B cell (primary cell): ENCODE measurements around the gene MEIS3. TPM values are rescaled to one million over a fixed set of nuclear protein-coding genes. Genes with fewer than 3 reads are reported as not detected.

ENCODE experiments used
- ATAC-seq: fragments of 200-7000 bp; cut with Tn5 transposase; one replicate; pipeline ENCODE4 v1.10.0; 2021; ENCODE audit warnings: low read depth, mild to moderate bottlenecking, moderate number of reproducible peaks, moderate library complexity
- CTCF ChIA-PET: fragments of 350-600 bp; sonication (Branson Sonifier 250); formaldehyde crosslinking; loops from one replicate; lab custom pipeline; 2021; ENCODE audit warnings: antibody characterized with exemption, inconsistent platforms; lab: Charles Lee
- POLR2A ChIA-PET: fragments of 350-600 bp; sonication (Branson Sonifier 250); formaldehyde crosslinking; loops from one replicate; lab custom pipeline; 2021; ENCODE audit warnings: antibody characterized with exemption; lab: Charles Lee
- DNase-seq: peaks from one replicate; pipeline ENCODE4 v3.0.0; 2013
- H2AFZ ChIP-seq: 2 replicates; pipeline ENCODE4 v1.6.1; 2012; ENCODE audit warnings: mild to moderate bottlenecking, low read depth, low read length; ENCODE audit not compliant: insufficient read depth, poor library complexity, severe bottlenecking
- H3K27ac ChIP-seq, 2 donors: 1 replicate in 1 of 2; 2 replicates in 1 of 2; pipeline ENCODE4 v1.5.1; 2012 to 2013; ENCODE audit warnings: low read length in 2 of 2, mild to moderate bottlenecking in 2 of 2, moderate library complexity in 1 of 2
- H3K27me3 ChIP-seq, 4 experiments: fragments of 200-600 bp in 1 of 4; sonication (generic) in 1 of 4; replicated peaks in 1 of 4; 1 replicate in 2 of 4; 2 replicates in 2 of 4; pipeline versions ENCODE4 v1.6.1 to v1.7.0; 2013 to 2016; ENCODE audit warnings: low read length in 3 of 4, mild to moderate bottlenecking in 2 of 4, mixed read lengths in 1 of 4, moderate library complexity in 1 of 4; ENCODE audit not compliant: insufficient read depth in 4 of 4, control insufficient read depth in 3 of 4; ENCODE audit errors: control extremely low read depth in 1 of 4
- H3K36me3 ChIP-seq, 2 experiments: replicated peaks in 1 of 2; 1 replicate in 1 of 2; 2 replicates in 1 of 2; pipeline versions ENCODE4 v1.6.1 to v1.7.1; 2013; ENCODE audit warnings: low read length in 1 of 2; ENCODE audit not compliant: insufficient read depth in 2 of 2, control insufficient read depth in 1 of 2; ENCODE audit errors: control extremely low read depth in 1 of 2, extremely low read depth in 1 of 2
- H3K4me1 ChIP-seq, 2 donors: fragments of 200-600 bp in 1 of 2; sonication (generic) in 1 of 2; 1 replicate in 1 of 2; 2 replicates in 1 of 2; pipeline versions ENCODE4 v1.5.1 to v1.6.1; 2013 to 2017; ENCODE audit warnings: low read length in 2 of 2; ENCODE audit not compliant: control insufficient read depth in 2 of 2, insufficient read depth in 2 of 2
- H3K4me2 ChIP-seq: replicated peaks from 2 replicates; pipeline ENCODE3; 2012; ENCODE audit warnings: mild to moderate bottlenecking, low read depth, low read length; ENCODE audit not compliant: poor library complexity, severe bottlenecking
- H3K4me3 ChIP-seq, 5 experiments: fragments of 200-600 bp in 1 of 5; sonication (generic) in 1 of 5; 1 replicate in 3 of 5; 2 replicates in 2 of 5; pipeline versions ENCODE4 v1.5.1 to v1.7.0; 2011 to 2016; ENCODE audit warnings: low read length in 4 of 5, mild to moderate bottlenecking in 4 of 5, low read depth in 2 of 5, control low read depth in 1 of 5, moderate library complexity in 1 of 5; ENCODE audit not compliant: insufficient read depth in 1 of 5; ENCODE audit errors: control extremely low read depth in 1 of 5, extremely low read depth in 1 of 5
- H3K79me2 ChIP-seq: fragments of 200-600 bp; sonication (generic); one replicate; pipeline ENCODE4 v1.6.0; 2016; ENCODE audit warnings: low read length; ENCODE audit not compliant: control insufficient read depth, insufficient read depth
- H3K9ac ChIP-seq: fragments of 200-600 bp; sonication (generic); 2 replicates; pipeline ENCODE4 v1.6.1; 2017; ENCODE audit warnings: mild to moderate bottlenecking, low read length, moderate library complexity
- H3K9me3 ChIP-seq, 3 donors: one replicate each; pipeline versions ENCODE4 v1.6.1 to v1.7.1; 2013; ENCODE audit warnings: low read length in 2 of 3; ENCODE audit not compliant: control insufficient read depth in 2 of 3, insufficient read depth in 1 of 3; ENCODE audit errors: control extremely low read depth in 1 of 3
- H4K20me1 ChIP-seq: 2 replicates; pipeline ENCODE4 v1.6.0; 2012; ENCODE audit warnings: mild to moderate bottlenecking, low read length; ENCODE audit not compliant: insufficient read depth, control insufficient read depth, poor library complexity, severe bottlenecking
- H3K27ac Mint-ChIP-seq: one replicate; pipeline ENCODE4 v1.8.0; 2021; ENCODE audit warnings: mixed read lengths
- H3K27me3 Mint-ChIP-seq: one replicate; pipeline ENCODE4 v1.8.0; 2021; ENCODE audit warnings: mixed read lengths
- H3K4me1 Mint-ChIP-seq: one replicate; pipeline ENCODE4 v1.8.0; 2021; ENCODE audit warnings: mixed read lengths
- H3K4me3 Mint-ChIP-seq: one replicate; pipeline ENCODE4 v1.8.0; 2021; ENCODE audit warnings: mixed read lengths
- H3K9me3 Mint-ChIP-seq: one replicate; pipeline ENCODE4 v1.8.0; 2022; ENCODE audit warnings: mixed read lengths; ENCODE audit not compliant: insufficient read depth
- EZH2 ChIP-seq: IDR thresholded peaks from 2 replicates; pipeline ENCODE4 v1.6.1; 2012; ENCODE audit warnings: borderline replicate concordance, low read depth, mild to moderate bottlenecking, moderate library complexity, low read length; ENCODE audit not compliant: insufficient read depth, poor library complexity, severe bottlenecking
- WGBS: methylation state at CpG from one replicate; pipeline ENCODE4 v1.1.5; 2013; ENCODE audit warnings: missing lambda C conversion rate; ENCODE audit not compliant: insufficient coverage; 5-methylcytosine and 5-hydroxymethylcytosine counted together
- intact Hi-C: fragments of 100-400 bp; cut with micrococcal nuclease; formaldehyde crosslinking; loops from one replicate; pipeline ENCODE4 v1.10.0; 2022
- polyA plus RNA-seq: library from polyadenylated mRNA; depleted of rRNA; stranded (reverse); fragments of >200 nt; gene quantifications from 2 replicates; pipeline ENCODE4 v1.2.3, GENCODE V29; 2012
- total RNA-seq, 2 donors: library from RNA; stranded (reverse); fragments of 120-200 nt in 1 of 2; gene quantifications; 1 replicate in 1 of 2; 2 replicates in 1 of 2; pipeline versions ENCODE4 v1.2.3 to v1.2.4, GENCODE V29; 2013 to 2022
- TF ChIP-seq, protein P1 (sequence below): fragments of 200-600 bp; IDR thresholded peaks from one replicate; pipeline ENCODE4 v1.8.0; 2022; ENCODE audit warnings: antibody characterized with exemption, mild to moderate bottlenecking

The MEIS3 gene
- total and polyA plus RNA-seq, 2 donors (not counting 1 experiment from before 2014, with no cell fraction given): not detected

DNA sequence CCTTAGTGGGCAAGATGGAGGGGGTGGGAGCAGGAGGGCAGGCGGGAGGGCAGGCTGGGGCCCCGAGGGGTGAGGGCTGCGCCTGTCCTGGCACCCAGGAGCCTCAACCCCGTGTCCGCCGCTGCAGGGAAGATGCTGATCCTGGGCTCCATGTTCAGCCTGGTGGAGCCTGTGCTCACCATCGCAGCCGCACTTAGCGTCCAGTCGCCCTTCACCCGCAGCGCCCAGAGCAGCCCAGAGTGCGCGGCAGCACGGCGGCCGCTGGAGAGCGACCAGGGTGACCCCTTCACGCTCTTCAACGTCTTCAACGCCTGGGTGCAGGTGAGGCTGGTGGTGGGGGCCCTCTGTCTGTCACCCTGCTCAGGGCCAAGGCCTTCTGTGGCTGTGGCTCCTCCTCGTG lies 46.7 kb downstream of the MEIS3 start:
- H3K27ac ChIP-seq: no peak overlapping the region
- no peaks in the 10 kb centered on the region for H3K27me3 ChIP-seq
- H3K4me2 ChIP-seq: no peak overlapping the region
- H3K9ac ChIP-seq: no peak overlapping the region
- POLR2A ChIA-PET: no interaction called here
- Mint-ChIP-seq H3K4me3 (no peak overlapping the region), H3K9me3 (no peaks in the 10 kb centered on the region), H3K27ac (no peak overlapping the region), H3K4me1 (no peaks in the 10 kb centered on the region), H3K27me3 (no peaks in the 10 kb centered on the region)
- H4K20me1 ChIP-seq: peaks cover 6% of the 10 kb centered on the region
- H2AFZ ChIP-seq: no peak overlapping the region
- H3K4me1 ChIP-seq: no peaks in the 10 kb centered on the region
- intact Hi-C loops: no loop called here
- TF ChIP-seq, protein P1, sequence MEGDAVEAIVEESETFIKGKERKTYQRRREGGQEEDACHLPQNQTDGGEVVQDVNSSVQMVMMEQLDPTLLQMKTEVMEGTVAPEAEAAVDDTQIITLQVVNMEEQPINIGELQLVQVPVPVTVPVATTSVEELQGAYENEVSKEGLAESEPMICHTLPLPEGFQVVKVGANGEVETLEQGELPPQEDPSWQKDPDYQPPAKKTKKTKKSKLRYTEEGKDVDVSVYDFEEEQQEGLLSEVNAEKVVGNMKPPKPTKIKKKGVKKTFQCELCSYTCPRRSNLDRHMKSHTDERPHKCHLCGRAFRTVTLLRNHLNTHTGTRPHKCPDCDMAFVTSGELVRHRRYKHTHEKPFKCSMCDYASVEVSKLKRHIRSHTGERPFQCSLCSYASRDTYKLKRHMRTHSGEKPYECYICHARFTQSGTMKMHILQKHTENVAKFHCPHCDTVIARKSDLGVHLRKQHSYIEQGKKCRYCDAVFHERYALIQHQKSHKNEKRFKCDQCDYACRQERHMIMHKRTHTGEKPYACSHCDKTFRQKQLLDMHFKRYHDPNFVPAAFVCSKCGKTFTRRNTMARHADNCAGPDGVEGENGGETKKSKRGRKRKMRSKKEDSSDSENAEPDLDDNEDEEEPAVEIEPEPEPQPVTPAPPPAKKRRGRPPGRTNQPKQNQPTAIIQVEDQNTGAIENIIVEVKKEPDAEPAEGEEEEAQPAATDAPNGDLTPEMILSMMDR: no peak
- TF ChIP-seq EZH2: no peak
- DNase-seq: no peak
- no peak for ATAC-seq
- no peaks in the 10 kb centered on the region for H3K9me3 ChIP-seq
- CTCF ChIA-PET: no interaction called here
- WGBS: 94% methylated on average over 22 of the region's 22 CpGs
- H3K4me3 ChIP-seq: no peak overlapping the region
- no peaks in the 10 kb centered on the region for H3K79me2 ChIP-seq
- peaks cover 0 to 72% of the 10 kb centered on the region in 2 experiments for H3K36me3 ChIP-seq

DNA sequence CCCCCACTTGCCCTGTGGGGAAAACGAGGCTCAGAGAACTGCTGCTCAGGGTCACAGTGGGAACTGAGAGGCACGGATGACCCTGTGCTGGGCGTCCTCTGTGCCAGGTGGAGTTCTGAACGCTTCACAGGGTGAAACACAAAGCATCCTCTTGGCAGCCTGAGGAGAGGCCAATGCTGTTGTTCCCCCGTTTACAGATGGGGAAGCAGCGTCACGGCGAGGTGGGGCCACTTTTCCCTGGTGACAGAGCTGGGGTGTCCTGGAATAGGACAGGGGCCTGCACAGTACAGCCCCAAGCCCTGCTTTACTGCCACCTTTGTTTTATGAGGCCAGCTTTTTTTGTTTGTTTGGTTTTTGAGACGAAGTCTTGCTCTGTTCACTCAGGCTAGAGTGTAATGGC lies 48.1 kb downstream of the MEIS3 start:
- Histone ChIP-seq H3K4me2 (no peak overlapping the region), H3K27me3 (no peaks in the 10 kb centered on the region), H3K36me3 (peaks cover 1 to 62% of the 10 kb centered on the region in 2 experiments), H3K27ac (no peak overlapping the region), H3K4me3 (no peak overlapping the region), H2AFZ (no peak overlapping the region), H3K9ac (no peak overlapping the region), H3K4me1 (no peaks in the 10 kb centered on the region), H3K9me3 (no peaks in the 10 kb centered on the region), H4K20me1 (peaks cover 6% of the 10 kb centered on the region), H3K79me2 (no peaks in the 10 kb centered on the region)
- ChIA-PET POLR2A (no interaction called here), CTCF (no interaction called here)
- Mint-ChIP-seq H3K4me3 (no peak overlapping the region), H3K9me3 (no peaks in the 10 kb centered on the region), H3K4me1 (no peaks in the 10 kb centered on the region), H3K27me3 (no peaks in the 10 kb centered on the region), H3K27ac (no peak overlapping the region)
- TF ChIP-seq, protein P1: no peak
- no peak for TF ChIP-seq EZH2
- WGBS: over 99% methylated on average over 6 of the region's 9 CpGs
- ATAC-seq: no peak
- DNase-seq: no peak
- intact Hi-C loops: no loop called here
